OCI-LY1 (cell line): ENCODE measurements around the gene OLFML2B.

Experiments used
- H2AFZ ChIP-seq: fragments of 200-600 bp; sonication (generic), shearing (Covaris generic); 2 replicates; pipeline ENCODE4 v1.6.0; 2014; ENCODE audit warnings: antibody characterized with exemption, mild to moderate bottlenecking, low read length
- H3F3A ChIP-seq: fragments of 200-600 bp; sonication (generic), shearing (Covaris generic); 2 replicates; pipeline ENCODE4 v1.6.0; 2014; ENCODE audit warnings: mild to moderate bottlenecking, antibody characterized with exemption, low read length, moderate library complexity; ENCODE audit not compliant: insufficient read depth
- H3K27ac ChIP-seq: fragments of 200-600 bp; sonication (generic); 2 replicates; pipeline ENCODE4 v1.5.1; 2014; ENCODE audit warnings: low read length, mixed run types, mild to moderate bottlenecking, low read depth; ENCODE audit not compliant: poor library complexity, severe bottlenecking
- H3K27me3 ChIP-seq: fragments of 200-600 bp; sonication (generic); 2 replicates; pipeline ENCODE4 v1.6.0; 2014; ENCODE audit warnings: antibody characterized with exemption, mild to moderate bottlenecking, low read length, moderate library complexity; ENCODE audit not compliant: insufficient read depth
- H3K36me3 ChIP-seq: fragments of 200-600 bp; sonication (generic); 2 replicates; pipeline ENCODE4 v1.6.1; 2014; ENCODE audit warnings: mild to moderate bottlenecking, antibody characterized with exemption, low read length, moderate library complexity, mixed read lengths; ENCODE audit not compliant: insufficient read depth
- H3K4me1 ChIP-seq: fragments of 200-600 bp; sonication (generic); 2 replicates; pipeline ENCODE4 v1.5.1; 2014; ENCODE audit warnings: mild to moderate bottlenecking, low read length, moderate library complexity; ENCODE audit not compliant: insufficient read depth, severe bottlenecking
- H3K4me2 ChIP-seq: fragments of 200-600 bp; sonication (generic), shearing (Covaris generic); 2 replicates; pipeline ENCODE4 v1.6.1; 2014; ENCODE audit warnings: low read length
- H3K4me3 ChIP-seq: fragments of 200-600 bp; sonication (generic); 2 replicates; pipeline ENCODE4 v1.5.1; 2014; ENCODE audit warnings: low read length, low read depth, mild to moderate bottlenecking, mixed read lengths; ENCODE audit not compliant: poor library complexity, severe bottlenecking
- H3K79me2 ChIP-seq: fragments of 200-600 bp; shearing (Covaris generic); 2 replicates; pipeline ENCODE4 v1.6.1; 2016; ENCODE audit warnings: mixed run types, low read length, mixed read lengths; ENCODE audit not compliant: insufficient read depth
- H3K9ac ChIP-seq: fragments of 200-600 bp; sonication (generic), shearing (Covaris generic); 2 replicates; pipeline ENCODE4 v1.6.1; 2014; ENCODE audit warnings: mild to moderate bottlenecking, low read length, mixed read lengths
- H3K9me2 ChIP-seq: fragments of 200-600 bp; sonication (generic), shearing (Covaris generic); 2 replicates; pipeline ENCODE4 v1.6.1; 2014; ENCODE audit warnings: low read depth, mild to moderate bottlenecking, low read length, mixed read lengths
- H3K9me3 ChIP-seq: fragments of 200-600 bp; shearing (Covaris generic); 2 replicates; pipeline ENCODE4 v1.6.1; 2014; ENCODE audit warnings: low read length, mixed read lengths
- H4K20me1 ChIP-seq: fragments of 200-600 bp; sonication (generic), shearing (Covaris generic); 2 replicates; pipeline ENCODE4 v1.6.0; 2016; ENCODE audit warnings: mild to moderate bottlenecking, low read length; ENCODE audit not compliant: insufficient read depth
- CTCF ChIP-seq: fragments of 200-600 bp; sonication (generic), shearing (Covaris generic); IDR thresholded peaks from 2 replicates; pipeline ENCODE4 v1.5.1; 2017; ENCODE audit warnings: mild to moderate bottlenecking, antibody characterized with exemption, low read length, moderate library complexity, mixed read lengths
- EZH2 ChIP-seq: fragments of 200-600 bp; sonication (generic), shearing (Covaris generic); IDR thresholded peaks from 2 replicates; pipeline ENCODE4 v1.8.0; 2017; ENCODE audit warnings: borderline replicate concordance, mixed run types, mild to moderate bottlenecking, antibody characterized with exemption, low read length, moderate library complexity, mixed read lengths

Gene OLFML2B

GRCh38 chr1:162038624-162039023 is 15.0 kb upstream of the OLFML2B start:
- H3K27me3 ChIP-seq = no peaks in the 10 kb centered on the region
- no peaks in the 10 kb centered on the region; the same call in 1 of the 2 replicates for H3K9me3 ChIP-seq
- no peak overlapping the region for H3K9ac ChIP-seq
- no peak overlapping the region for H3K4me3 ChIP-seq
- no peak for TF ChIP-seq EZH2
- TF ChIP-seq CTCF = no peak
- H3K4me1 ChIP-seq = no peaks in the 10 kb centered on the region
- no peaks in the 10 kb centered on the region for H3F3A ChIP-seq
- H2AFZ ChIP-seq = no peak overlapping the region
- no peaks in the 10 kb centered on the region for H3K9me2 ChIP-seq
- H3K4me2 ChIP-seq = no peak overlapping the region
- no peaks in the 10 kb centered on the region for H3K79me2 ChIP-seq
- H3K36me3 ChIP-seq = no peaks in the 10 kb centered on the region
- H4K20me1 ChIP-seq = no peaks in the 10 kb centered on the region
- H3K27ac ChIP-seq = no peak overlapping the region

- Histone ChIP-seq H3K79me2 (no peaks in the 10 kb centered on the region), H3F3A (no peaks in the 10 kb centered on the region), H3K4me3 (no peak overlapping the region), H3K9me2 (no peaks in the 10 kb centered on the region), H3K27me3 (no peaks in the 10 kb centered on the region), H2AFZ (no peak overlapping the region), H3K4me2 (no peak overlapping the region), H3K4me1 (no peaks in the 10 kb centered on the region), H4K20me1 (no peaks in the 10 kb centered on the region), H3K9ac (no peak overlapping the region), H3K36me3 (no peaks in the 10 kb centered on the region), H3K9me3 (no peaks in the 10 kb centered on the region), H3K27ac (no peak overlapping the region)
- TF ChIP-seq EZH2 (no peak), CTCF (no peak)
Measured at GRCh38 chr1:162036163-162036562, 12.5 kb upstream of the OLFML2B start.

- H4K20me1 ChIP-seq = no peaks in the 10 kb centered on the region
- H3K9ac ChIP-seq = no peak overlapping the region
- H2AFZ ChIP-seq = no peak overlapping the region
- H3K79me2 ChIP-seq = no peaks in the 10 kb centered on the region
- no peaks in the 10 kb centered on the region for H3K36me3 ChIP-seq
- no peak overlapping the region for H3K4me3 ChIP-seq
- H3K9me2 ChIP-seq = no peaks in the 10 kb centered on the region
- no peaks in the 10 kb centered on the region for H3K27me3 ChIP-seq
- TF ChIP-seq EZH2 = no peak
- TF ChIP-seq CTCF = no peak
- no peak overlapping the region for H3K4me2 ChIP-seq
- no peaks in the 10 kb centered on the region for H3K9me3 ChIP-seq
- no peak overlapping the region for H3K27ac ChIP-seq
- H3K4me1 ChIP-seq = no peaks in the 10 kb centered on the region
- no peaks in the 10 kb centered on the region for H3F3A ChIP-seq
Measured at GRCh38 chr1:162035241-162035640, 11.6 kb upstream of the OLFML2B start.
